ENCODE results near the gene PRICKLE4. TPM values are rescaled to one million over a fixed set of nuclear protein-coding genes. Genes with fewer than 3 reads are reported as not detected.

PRICKLE4 gene
- total and polyA plus RNA-seq, 2 of the 13 experiments (the other 11 are each of a cell fraction or from before 2014, with no cell fraction given) = 0.92 to 1.2 TPM

- TF ChIP-seq NFAT5 (CRISPR knock-in tag; IDR thresholded peaks at IDR 0.05) (peak; percentile 58; the same call in 1 of the 2 replicates), ZNF644 (CRISPR knock-in tag; IDR thresholded peaks at IDR 0.05; ENCODE audit: low read depth) (no peak), DR1 (CRISPR knock-in tag; IDR thresholded peaks at IDR 0.05) (0 out of 2 replicates have a peak, but pooled peaks have one; percentile 26), ZSCAN20 (CRISPR knock-in tag; IDR thresholded peaks at IDR 0.05; ENCODE audit: borderline replicate concordance) (no peak), MXD3 (CRISPR knock-in tag; IDR thresholded peaks at IDR 0.05) (peak; percentile 97), PRPF4 (IDR thresholded peaks at IDR 0.05; ENCODE audit: low read depth, low read length, poor library complexity, severe bottlenecking) (no peak), USF2 (IDR thresholded peaks at IDR 0.05; ENCODE audit: low read depth, low read length) (no peak), USF2 (CRISPR knock-in tag; IDR thresholded peaks at IDR 0.05; ENCODE audit: borderline replicate concordance) (no peak; the same call in 1 of the 2 replicates), ZSCAN21 (CRISPR knock-in tag; IDR thresholded peaks at IDR 0.05; ENCODE audit: borderline replicate concordance) (peak; percentile 90), ZNF224 (CRISPR knock-in tag; IDR thresholded peaks at IDR 0.05) (peak; percentile 45; the same call in 1 of the 2 replicates), KDM3A (CRISPR knock-in tag; IDR thresholded peaks at IDR 0.05; ENCODE audit: low read depth) (peak; percentile 94; the same call in 1 of the 2 replicates), HMGXB3 (CRISPR knock-in tag; IDR thresholded peaks at IDR 0.05; ENCODE audit: borderline replicate concordance) (peak; percentile 86; the same call in 1 of the 2 replicates)
Measured at GRCh38 chr6:41787219-41787917, 6.8 kb downstream of the PRICKLE4 start, which contains the start of gene TOMM6 (continued).

Measured in HepG2 (cell line).